ENCODE results near the gene ATPAF2. TPM values are rescaled to one million over a fixed set of nuclear protein-coding genes. Genes with fewer than 3 reads are reported as not detected.

The ATPAF2 gene
- total RNA-seq, 1 experiment from 2014 or later, result 40.5 TPM

DNA sequence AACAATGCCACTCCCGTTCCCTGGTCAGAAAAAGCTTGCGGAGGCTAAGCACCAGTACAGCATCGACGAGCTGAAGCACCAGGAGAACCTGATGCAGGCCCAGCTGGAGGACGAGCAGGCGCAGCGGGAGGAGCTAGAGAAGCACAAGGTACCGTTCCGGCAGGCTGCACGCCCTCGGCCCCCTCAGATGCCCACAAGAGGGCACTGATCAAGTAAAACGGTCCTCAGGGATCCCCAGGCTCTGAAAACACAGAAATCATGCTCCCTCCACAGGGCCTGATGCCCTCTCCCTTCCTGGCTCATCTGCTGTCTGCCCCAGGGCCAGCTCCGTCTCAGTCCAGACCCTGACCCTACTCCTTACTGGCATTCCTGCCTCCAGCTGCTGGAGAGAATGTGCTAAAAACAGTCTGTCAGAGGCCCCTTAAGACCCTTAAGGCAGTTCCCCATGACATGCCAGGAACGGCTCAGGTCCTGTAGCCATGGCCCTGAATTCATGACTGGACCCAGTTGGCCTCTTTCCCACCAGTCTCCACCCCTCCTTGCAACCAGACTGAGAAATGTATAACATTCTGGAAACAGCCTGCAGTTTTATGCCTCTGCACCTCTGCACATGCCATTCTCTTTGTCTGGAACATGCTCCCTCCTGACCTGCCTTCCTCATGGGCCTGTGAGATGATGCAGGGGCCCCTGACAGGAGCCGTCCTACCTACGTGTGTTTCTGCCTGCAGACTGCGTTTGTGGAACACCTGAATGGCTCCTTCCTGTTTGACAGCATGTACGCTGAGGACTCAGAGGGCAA lies 44.5 kb downstream of the ATPAF2 start:
- no peak overlapping the region for H3K27ac ChIP-seq (ENCODE audit: low read length)
- no peak overlapping the region for H2AFZ ChIP-seq (ENCODE audit: low read length)
- no peaks in the 10 kb centered on the region for H3K36me3 ChIP-seq (ENCODE audit: low read depth, low read length)
- no peaks in the 10 kb centered on the region for H3K27me3 ChIP-seq (ENCODE audit: low read length)
- TF ChIP-seq EZH2phosphoT487 (IDR thresholded peaks at IDR 0.05; ENCODE audit: borderline replicate concordance, low read length), result no peak
- TF ChIP-seq, protein P1, sequence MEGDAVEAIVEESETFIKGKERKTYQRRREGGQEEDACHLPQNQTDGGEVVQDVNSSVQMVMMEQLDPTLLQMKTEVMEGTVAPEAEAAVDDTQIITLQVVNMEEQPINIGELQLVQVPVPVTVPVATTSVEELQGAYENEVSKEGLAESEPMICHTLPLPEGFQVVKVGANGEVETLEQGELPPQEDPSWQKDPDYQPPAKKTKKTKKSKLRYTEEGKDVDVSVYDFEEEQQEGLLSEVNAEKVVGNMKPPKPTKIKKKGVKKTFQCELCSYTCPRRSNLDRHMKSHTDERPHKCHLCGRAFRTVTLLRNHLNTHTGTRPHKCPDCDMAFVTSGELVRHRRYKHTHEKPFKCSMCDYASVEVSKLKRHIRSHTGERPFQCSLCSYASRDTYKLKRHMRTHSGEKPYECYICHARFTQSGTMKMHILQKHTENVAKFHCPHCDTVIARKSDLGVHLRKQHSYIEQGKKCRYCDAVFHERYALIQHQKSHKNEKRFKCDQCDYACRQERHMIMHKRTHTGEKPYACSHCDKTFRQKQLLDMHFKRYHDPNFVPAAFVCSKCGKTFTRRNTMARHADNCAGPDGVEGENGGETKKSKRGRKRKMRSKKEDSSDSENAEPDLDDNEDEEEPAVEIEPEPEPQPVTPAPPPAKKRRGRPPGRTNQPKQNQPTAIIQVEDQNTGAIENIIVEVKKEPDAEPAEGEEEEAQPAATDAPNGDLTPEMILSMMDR (conservative IDR thresholded peaks at IDR 0.05; ENCODE audit: low read depth, low read length), result peak; percentile 57
- peak; percentile 35 for DNase-seq
- BruUV-seq (replicated peaks), result no TSS peak
- no peak overlapping the region for H3K4me2 ChIP-seq (ENCODE audit: low read length)
- H3K4me1 ChIP-seq (ENCODE audit: insufficient read depth, low read length), result peaks cover 18% of the 10 kb centered on the region
- ChIA-PET POLR2A (ENCODE audit: unreplicated experiment) (no interaction called here), CTCF (no interaction called here)
- peak; percentile 7; the same call in 1 of the 2 replicates for ATAC-seq
- no peaks in the 10 kb centered on the region for H3K9me2 ChIP-seq (replicated peaks; ENCODE audit: low read length)
- H3K79me2 ChIP-seq (ENCODE audit: low read length), result no peaks in the 10 kb centered on the region
- H3K4me3 ChIP-seq (ENCODE audit: low read length), result no peak overlapping the region
- intact Hi-C loops (cut with micrococcal nuclease), result loop anchor here (5.0 kb wide), 1 partner anchor 38 kb away; no protein-coding TSS in a partner anchor
- H3F3A ChIP-seq (ENCODE audit: low read length, unreplicated experiment), result no peaks in the 10 kb centered on the region
- H3K9ac ChIP-seq (ENCODE audit: low read length), result no peak overlapping the region
- no peaks in the 10 kb centered on the region for H3K9me3 ChIP-seq (ENCODE audit: low read length)
- H4K20me1 ChIP-seq (ENCODE audit: low read length), result no peaks in the 10 kb centered on the region

DNA sequence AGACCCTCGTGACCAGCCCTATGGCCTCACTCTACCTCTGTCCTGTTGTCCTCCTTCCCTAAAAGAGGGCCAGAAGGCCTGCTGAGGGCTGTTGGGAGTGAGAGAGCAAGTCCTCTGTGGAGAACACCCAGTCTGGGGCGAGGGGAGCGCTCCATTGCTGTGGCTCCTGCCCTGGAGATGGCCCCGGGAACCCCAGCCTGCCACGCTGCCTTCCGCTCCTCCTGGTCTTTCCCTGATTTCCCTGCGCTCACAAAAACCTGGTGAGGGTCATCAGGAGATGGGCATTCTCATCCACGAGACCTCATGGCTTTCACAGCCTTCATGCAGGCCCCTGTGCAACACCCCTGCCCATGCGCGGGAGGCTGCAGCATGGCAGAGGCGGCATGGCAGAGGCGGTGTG lies 45.1 kb downstream of the ATPAF2 start:
- H3K79me2 ChIP-seq (ENCODE audit: low read length), result no peaks in the 10 kb centered on the region
- H3K9me3 ChIP-seq (ENCODE audit: low read length), result no peaks in the 10 kb centered on the region
- H3K9ac ChIP-seq (ENCODE audit: low read length), result no peak overlapping the region
- peaks cover 23% of the 10 kb centered on the region for H3K4me1 ChIP-seq (ENCODE audit: insufficient read depth, low read length)
- POLR2A ChIA-PET (ENCODE audit: unreplicated experiment), result no interaction called here
- no peaks in the 10 kb centered on the region for H3K27me3 ChIP-seq (ENCODE audit: low read length)
- intact Hi-C loops (cut with micrococcal nuclease), result loop anchor here (5.0 kb wide), 1 partner anchor 38 kb away; no protein-coding TSS in a partner anchor
- no peak overlapping the region for H3K4me2 ChIP-seq (ENCODE audit: low read length)
- H3K4me3 ChIP-seq (ENCODE audit: low read length), result no peak overlapping the region
- no peaks in the 10 kb centered on the region for H3F3A ChIP-seq (ENCODE audit: low read length, unreplicated experiment)
- H4K20me1 ChIP-seq (ENCODE audit: low read length), result no peaks in the 10 kb centered on the region
- DNase-seq (no peak), ATAC-seq (no peak)
- no peaks in the 10 kb centered on the region for H3K36me3 ChIP-seq (ENCODE audit: low read depth, low read length)
- H3K27ac ChIP-seq (ENCODE audit: low read length), result no peak overlapping the region
- no peak overlapping the region for H2AFZ ChIP-seq (ENCODE audit: low read length)
- no peaks in the 10 kb centered on the region for H3K9me2 ChIP-seq (replicated peaks; ENCODE audit: low read length)
- CTCF ChIA-PET, result no interaction called here
- no TSS peak for BruUV-seq (replicated peaks)
- no peak for TF ChIP-seq EZH2phosphoT487 (IDR thresholded peaks at IDR 0.05; ENCODE audit: borderline replicate concordance, low read length)
- TF ChIP-seq, protein P1 (conservative IDR thresholded peaks at IDR 0.05; ENCODE audit: low read depth, low read length), result no peak
- no peak for TF ChIP-seq EZH2 (IDR thresholded peaks at IDR 0.05; ENCODE audit: low read length, unreplicated experiment)

DNA sequence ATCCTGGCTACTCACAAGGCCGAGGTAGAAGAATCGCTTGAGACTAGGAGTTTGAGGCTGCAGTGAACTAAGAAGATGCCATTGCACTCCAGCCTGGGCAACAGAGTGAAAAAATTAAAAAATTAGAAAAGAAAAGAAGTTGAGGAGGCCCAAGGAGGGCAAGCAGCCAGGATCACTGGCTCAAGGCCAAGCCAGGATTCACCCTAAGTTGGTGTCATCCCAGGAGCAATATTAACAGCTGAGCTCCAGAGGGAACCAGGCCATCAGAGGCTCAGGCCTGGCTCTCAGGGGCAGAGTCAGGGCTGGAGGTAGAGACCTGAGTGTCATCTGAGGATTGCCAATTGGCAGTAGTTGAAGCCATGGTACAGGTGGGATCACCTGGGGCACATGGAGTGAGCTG lies 45.6 kb downstream of the ATPAF2 start:
- Histone ChIP-seq H2AFZ (ENCODE audit: low read length) (no peak overlapping the region), H3K27me3 (ENCODE audit: low read length) (no peaks in the 10 kb centered on the region), H3K9me3 (ENCODE audit: low read length) (no peaks in the 10 kb centered on the region), H3K27ac (ENCODE audit: low read length) (no peak overlapping the region), H3K4me3 (ENCODE audit: low read length) (no peak overlapping the region), H3F3A (ENCODE audit: low read length, unreplicated experiment) (no peaks in the 10 kb centered on the region), H4K20me1 (ENCODE audit: low read length) (no peaks in the 10 kb centered on the region), H3K9ac (ENCODE audit: low read length) (no peak overlapping the region), H3K4me2 (ENCODE audit: low read length) (no peak overlapping the region), H3K4me1 (ENCODE audit: insufficient read depth, low read length) (peaks cover 23% of the 10 kb centered on the region), H3K79me2 (ENCODE audit: low read length) (no peaks in the 10 kb centered on the region), H3K36me3 (ENCODE audit: low read depth, low read length) (no peaks in the 10 kb centered on the region), H3K9me2 (replicated peaks; ENCODE audit: low read length) (no peaks in the 10 kb centered on the region)
- intact Hi-C loops (cut with micrococcal nuclease), result loop anchor here (5.0 kb wide), 1 partner anchor 39 kb away; no protein-coding TSS in a partner anchor
- no peak for ATAC-seq
- no TSS peak for BruUV-seq (replicated peaks)
- no peak for TF ChIP-seq EZH2phosphoT487 (IDR thresholded peaks at IDR 0.05; ENCODE audit: borderline replicate concordance, low read length)
- ChIA-PET CTCF (no interaction called here), POLR2A (ENCODE audit: unreplicated experiment) (no interaction called here)
- DNase-seq, result no peak
